Stimulated activated CD8-positive, alpha-beta memory T cell treated with anti-CD3 and anti-CD28 coated beads, Interleukin-15, amount 100 ng/mL, for 4 hours (primary cell): ENCODE data around the gene MARCHF3.
"Not testable (repeated sequence)": the region's sequence is repeated elsewhere in the genome, so short reads cannot be mapped to it uniquely, and the experiment has no call there.

Source experiments
- DNase-seq, 2 donors: peaks; one replicate each; pipeline ENCODE4 v3.0.0-alpha.2; 2020; ENCODE audit warnings: low read depth in 2 of 2

The MARCHF3 gene

DNA sequence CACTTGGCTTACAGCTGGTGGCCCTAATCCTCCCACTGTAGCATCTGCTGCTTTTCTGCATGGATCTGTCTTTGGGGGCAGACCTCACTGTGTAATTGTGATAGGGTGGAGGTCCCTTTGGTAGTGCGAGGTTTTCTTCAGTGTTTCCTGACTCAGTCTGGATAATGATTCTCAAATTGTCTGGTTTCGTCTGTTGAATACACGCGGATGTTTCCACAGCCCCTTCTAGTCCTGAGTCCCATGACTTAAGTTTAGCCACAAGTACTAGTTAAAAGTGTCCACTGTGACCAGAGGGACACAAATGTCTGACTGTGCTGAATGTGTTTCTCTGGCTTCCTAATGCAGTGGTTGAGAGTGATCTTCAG lies 182.9 kb downstream of the MARCHF3 start:
- no peak for DNase-seq

DNA sequence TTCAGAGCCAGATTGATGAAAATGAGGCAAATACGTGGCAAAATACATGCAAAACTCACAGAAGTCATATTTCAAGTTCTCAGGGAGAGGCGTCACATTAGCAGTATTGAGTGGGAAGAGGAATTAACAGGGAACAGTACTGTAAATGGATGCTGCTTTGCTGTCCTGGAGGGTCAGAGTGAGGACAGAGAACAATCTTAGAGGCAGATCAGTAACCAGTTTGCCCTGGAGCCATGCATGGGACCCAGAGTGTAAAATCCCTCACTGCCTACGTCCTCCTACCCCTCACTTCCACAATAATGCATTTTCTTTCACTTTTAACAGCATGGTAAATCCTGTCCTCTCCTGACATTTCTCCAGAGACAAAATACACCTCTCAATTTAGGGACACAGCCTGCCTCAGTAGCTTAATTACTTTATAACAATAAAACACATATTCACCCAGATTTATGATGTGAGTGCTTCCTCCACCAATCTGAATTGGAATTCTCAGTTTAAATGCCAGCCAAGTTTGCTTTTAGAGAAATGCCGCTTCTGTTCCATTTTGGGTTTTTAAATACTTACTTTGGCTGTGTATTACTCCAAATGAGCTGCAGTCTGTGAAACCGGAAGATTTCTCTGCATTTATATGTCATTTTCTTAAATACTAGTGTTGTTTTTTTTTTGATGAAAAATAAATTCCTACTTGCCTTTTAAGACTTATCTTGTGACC lies 183.5 kb downstream of the MARCHF3 start:
- no peak for DNase-seq

DNA sequence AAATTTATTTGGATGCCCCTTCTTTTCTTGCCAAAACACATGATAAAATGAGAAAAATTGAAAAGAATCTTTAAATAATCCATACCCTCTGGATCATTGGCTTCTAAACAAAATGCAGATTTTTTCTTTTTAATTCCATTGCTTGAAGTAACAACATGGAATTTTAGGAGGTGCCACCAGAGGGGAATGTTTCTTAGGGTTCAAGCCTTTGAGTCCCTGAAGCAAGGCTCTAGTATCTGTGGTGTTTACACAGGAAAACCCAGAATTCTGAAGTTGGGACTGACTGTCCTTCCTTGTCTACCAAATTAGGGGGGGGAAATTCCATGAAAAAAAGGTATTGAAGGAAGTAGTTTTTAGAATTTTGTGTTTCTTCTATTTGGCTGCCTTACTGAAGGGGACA lies 184.0 kb downstream of the MARCHF3 start:
- no peak for DNase-seq

DNA sequence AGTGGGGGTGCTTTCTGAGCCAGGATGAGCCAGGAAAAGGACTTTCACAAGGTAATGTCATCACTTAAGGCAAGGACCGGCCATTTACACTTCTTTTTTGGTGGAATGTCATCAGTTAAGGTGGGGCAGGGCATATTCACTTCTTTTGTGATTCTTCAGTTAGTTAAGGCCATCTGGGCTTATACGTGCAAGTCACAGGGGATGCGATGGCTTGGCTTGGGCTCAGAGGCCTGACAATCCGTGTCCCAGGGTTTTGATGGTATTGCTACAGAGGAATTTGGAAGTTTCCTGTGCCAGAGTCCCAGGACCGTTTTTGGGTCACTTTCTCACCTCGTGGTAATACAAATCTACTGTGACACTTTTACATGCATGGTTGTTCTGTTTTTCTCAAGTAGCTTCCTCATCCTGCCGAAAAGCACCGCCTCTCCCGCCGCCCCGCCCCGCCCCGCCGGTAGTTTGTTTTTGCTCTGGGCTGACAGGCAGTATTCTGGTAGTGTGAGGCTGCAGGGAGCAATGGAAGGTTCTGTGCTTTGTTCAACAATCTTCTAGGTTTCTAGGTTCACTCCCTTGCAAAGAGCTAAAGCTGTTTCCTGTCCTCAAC lies 184.8 kb downstream of the MARCHF3 start:
- peak in 1 of 2 donors; percentile 30 for DNase-seq

DNA sequence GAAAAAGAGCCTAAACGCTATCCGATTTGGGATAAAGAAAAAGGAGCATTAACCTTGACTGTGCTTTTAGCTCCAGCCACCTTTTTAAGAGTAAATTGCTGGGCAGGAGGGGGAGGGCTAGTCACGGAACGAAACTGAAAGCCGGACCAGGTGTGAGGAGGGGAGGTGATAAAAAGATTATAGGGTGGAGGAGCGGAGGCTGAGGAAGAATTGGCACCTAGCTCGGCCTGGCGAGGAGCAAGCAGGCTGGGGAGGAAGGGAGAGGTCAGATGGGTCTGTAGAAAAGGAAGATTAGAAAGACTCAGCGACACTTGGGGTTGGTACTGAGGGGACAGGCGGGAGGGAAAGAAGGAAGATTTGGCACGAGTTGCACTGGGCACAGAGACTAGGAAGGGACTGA lies 187.0 kb downstream of the MARCHF3 start:
- DNase-seq = not testable (repeated sequence)

DNA sequence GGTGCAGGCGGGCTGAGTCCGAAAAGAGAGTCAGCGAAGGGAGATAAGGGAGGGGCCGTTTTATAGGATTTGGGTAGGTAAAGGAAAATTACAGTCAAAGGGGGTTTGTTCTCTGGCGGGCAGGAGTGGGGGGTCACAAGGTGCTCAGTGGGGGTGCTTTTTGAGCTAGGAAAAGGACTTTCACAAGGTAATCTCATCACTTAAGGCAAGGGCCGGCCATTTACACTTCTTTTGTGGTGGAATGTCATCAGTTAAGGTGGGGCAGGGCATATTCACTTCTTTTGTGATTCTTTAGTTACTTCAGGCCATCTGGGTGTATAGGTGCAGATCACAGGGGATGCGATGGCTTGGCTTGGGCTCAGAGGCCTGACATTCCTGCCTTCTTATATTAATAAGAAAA lies 191.0 kb downstream of the MARCHF3 start:
- not testable (repeated sequence) for DNase-seq

DNA sequence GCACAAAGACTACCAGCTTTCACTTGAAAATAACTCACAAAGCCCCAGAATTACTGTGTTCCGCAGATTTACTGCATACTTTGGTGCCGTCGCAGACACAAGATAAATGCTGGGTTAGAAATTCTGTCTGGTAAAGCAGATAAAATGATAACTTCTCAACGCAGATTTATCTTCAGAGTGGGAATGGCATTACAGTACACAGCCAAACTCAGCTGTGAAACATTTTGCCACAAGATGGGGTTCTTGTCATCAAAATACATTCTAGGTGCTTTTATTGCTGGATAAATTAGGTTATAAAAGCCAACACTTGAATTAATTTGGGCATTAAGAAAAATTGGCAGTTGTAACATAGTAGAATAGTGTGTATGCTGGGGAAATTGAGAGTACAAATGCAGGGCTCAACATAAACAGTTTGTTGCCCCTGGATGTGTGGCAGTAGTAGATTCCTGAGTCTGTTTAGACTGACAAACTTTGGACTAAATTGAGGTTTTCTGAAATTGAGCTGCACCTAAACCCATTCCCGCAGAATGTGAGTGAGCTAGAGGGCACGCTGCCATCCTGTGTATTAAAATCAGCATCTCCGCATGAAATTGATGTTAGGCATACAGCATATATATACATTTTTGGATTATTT lies 192.3 kb downstream of the MARCHF3 start:
- no peak for DNase-seq

DNA sequence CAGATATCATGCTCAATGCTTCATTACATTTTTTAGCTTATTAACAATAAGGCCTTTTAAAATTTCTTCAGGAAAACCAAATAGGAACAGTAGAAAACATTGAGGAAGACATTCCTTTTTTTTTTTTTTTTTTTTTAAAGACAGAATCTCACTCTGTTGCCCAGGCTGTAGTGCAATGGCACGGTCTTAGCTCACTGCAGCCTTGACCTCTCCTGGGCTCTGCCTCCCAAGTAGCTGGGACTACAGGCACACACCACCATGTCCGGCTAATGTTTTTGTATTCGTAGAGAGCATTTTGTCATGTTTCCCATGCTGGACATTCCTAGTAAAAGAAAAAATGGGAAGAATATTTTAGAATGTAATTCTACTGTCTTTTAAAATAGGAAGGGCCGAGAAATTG lies 193.1 kb downstream of the MARCHF3 start:
- DNase-seq = no peak

DNA sequence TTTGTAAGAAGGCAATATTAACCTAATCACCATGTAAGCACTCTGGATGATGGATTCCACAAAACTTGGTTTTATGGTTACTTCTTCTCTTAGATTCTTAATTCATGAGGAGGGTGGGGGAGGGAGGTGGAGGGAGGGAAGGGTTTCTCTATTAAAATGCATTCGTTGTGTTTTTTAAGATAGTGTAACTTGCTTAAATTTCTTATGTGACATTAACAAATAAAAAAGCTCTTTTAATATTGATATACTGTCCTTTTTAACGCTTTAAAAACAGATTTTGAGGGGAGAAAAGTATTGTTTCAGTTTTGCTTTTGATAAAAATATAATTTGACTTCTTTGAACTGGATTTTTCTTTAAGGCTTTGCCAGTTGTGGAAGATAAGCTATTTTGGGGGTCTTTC lies 193.6 kb downstream of the MARCHF3 start:
- no peak for DNase-seq

DNA sequence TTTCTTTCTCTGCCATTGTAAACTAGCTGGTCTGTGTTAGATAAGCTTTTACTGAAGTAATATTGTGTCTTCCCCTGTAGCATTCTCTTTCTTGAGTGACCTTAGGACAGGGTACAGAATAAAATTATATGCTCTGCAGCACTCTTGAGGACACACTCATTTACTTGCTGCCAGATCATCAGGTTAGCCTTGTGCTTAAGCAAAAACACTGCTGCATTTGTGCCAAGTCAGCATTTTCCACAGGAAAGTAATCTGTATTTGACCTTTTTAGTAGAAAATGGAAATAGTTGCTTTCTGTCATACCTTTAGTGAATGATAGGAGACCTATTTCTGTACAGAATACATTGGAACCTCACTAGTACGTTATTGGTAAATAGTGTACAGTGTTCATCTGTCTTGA lies 199.2 kb downstream of the MARCHF3 start:
- no peak for DNase-seq

DNA sequence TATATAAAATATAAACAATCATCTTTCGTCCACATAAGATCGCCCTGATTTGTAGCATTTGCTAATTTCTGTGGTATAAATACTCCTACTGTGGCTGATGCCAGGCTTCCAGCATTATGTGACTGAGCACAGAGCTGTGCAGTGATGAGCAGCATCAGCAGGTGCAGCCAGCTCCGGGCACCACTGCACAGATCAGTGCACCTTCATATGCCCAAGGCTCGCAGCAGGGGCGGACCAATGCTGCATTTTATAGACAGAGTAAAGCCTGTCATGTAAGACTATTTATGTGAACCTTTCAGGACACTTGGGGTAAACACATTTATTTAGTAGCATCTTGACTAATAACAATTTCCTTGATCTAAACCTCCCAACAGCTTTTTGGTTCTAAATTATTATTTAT lies 200.3 kb downstream of the MARCHF3 start:
- DNase-seq = no peak

DNA sequence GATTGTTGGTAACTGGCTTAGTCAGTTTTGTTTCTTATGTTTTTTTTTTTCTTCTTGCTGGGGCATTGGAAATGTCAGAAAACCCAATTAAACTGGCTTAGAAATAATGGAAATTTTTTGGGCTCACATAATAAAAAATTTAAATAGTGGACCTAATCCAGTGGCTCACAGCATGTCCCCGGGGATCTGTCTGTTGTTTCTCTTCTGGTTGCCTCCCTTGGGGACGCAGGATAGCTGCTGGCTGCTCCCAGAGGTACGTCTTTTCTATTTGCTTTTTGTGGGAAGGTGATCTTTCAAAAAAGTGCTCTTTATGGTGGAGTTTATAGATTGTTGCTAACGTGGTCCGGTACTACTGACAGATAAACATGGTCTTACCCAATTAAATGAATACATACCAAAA lies 201.3 kb downstream of the MARCHF3 start:
- DNase-seq = no peak

DNA sequence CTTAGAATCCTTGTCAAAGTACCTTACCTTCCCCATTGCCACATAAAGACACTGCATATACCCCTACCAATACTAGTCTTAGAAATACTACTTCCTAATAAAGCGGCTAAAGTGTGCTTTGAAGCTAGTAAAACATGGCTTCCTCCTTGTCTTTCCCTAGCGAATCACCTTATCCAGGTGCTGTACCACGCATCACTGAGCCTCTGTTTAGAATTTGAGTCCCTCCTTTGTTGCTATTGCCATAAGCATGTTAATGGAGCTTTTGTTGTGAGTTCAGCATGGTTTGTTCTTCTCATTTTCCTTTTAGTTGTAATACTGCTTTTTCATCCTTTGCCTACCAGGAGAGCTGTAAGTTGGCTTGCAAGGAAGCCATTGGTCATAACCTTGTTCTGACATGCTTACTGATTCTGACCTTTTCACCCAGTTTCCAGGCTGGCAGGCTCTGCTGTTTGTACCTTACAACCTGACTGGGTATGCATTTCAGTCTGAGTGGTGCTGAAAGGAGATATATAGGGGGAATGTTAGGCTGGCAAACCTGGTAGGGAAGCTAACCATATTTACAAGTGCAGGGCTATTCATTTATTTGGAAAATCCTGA lies 203.6 kb downstream of the MARCHF3 start:
- no peak for DNase-seq

DNA sequence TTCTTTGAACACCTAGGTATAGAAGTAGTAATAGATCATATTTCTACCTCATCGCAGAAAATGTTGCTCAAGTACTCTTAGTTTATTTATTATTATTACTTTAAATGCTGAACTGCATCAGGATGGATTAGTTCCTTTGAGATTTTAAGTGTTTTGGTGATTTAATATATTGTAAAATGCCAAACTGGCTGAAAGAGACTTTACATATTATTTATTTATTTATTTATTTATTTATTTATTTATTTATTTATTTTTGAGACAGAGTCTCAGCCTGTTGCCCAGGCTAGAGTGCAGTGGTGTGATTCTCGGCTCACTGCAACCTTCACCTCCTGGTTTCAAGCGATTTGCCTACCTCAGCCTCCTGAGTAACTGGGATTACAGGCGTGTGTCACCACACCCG lies 211.1 kb downstream of the MARCHF3 start:
- DNase-seq = no peak

DNA sequence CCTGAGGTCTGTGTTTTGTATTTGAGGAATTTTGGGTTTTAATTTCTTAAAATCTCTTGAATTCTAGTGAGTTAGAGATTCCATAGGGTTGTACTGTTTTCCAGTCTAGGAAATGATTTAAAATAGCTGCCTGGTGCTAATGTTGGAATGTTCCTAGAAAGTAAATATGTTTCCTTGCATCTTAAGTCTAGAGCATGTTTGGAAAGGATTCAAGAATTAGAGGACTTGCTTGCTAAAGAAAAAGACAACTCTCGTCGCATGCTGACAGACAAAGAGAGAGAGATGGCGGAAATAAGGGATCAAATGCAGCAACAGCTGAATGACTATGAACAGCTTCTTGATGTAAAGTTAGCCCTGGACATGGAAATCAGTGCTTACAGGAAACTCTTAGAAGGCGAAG lies 211.6 kb downstream of the MARCHF3 start:
- no peak for DNase-seq
